ENCODE data around the gene CCDC71.

DNA sequence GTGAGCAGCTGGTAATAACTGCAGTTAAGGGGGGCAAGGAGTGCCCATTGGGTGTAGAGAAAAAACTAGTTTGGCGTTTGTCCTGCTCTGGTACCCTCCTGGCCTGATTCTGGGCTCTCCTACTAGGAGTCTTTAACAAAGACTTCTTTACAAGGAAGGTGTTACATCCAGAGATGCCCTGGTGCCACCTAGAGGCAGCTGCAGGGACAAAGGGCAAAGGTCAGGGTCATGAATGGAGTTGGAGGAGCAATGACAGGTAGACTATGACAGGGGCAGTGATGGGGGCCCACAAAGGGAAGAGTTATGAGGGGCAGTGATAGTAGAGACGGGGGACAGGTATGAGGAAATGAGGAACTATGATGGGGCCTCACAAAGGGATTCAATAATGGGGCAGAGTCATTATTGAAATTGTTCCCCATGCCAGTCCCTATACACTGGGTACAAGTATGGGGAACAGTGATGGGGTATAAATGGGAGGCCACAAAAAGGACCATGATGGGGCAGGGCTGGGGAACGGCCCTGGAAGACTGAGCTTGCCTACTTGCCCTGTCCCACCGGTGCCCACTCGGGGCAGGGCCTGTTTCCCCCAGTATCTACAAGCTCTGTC, 7.9 kb downstream of the CCDC71 start:
- TF ChIP-seq POLR2AphosphoS5 (IDR thresholded peaks at IDR 0.05), result no peak
- TF ChIP-seq, protein P1, sequence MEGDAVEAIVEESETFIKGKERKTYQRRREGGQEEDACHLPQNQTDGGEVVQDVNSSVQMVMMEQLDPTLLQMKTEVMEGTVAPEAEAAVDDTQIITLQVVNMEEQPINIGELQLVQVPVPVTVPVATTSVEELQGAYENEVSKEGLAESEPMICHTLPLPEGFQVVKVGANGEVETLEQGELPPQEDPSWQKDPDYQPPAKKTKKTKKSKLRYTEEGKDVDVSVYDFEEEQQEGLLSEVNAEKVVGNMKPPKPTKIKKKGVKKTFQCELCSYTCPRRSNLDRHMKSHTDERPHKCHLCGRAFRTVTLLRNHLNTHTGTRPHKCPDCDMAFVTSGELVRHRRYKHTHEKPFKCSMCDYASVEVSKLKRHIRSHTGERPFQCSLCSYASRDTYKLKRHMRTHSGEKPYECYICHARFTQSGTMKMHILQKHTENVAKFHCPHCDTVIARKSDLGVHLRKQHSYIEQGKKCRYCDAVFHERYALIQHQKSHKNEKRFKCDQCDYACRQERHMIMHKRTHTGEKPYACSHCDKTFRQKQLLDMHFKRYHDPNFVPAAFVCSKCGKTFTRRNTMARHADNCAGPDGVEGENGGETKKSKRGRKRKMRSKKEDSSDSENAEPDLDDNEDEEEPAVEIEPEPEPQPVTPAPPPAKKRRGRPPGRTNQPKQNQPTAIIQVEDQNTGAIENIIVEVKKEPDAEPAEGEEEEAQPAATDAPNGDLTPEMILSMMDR (IDR thresholded peaks at IDR 0.05), result no peak
- TF ChIP-seq POLR2A (IDR thresholded peaks at IDR 0.05), result no peak

All from prostate gland (tissue), 2 donors.